Measurements from ENCODE around the gene TMEM120B.
A peak's percentile ranks its signal among the peaks of the same experiment; 100 is the strongest.
"Not testable (repeated sequence)": the region's sequence is repeated elsewhere in the genome, so short reads cannot be mapped to it uniquely, and the experiment has no call there.

Gene TMEM120B

GRCh38 chr12:121712461-121713256 lies at the start of gene TMEM120B:
TSS of gene TMEM120B (plus strand) at chr12:121712752. CDS start at chr12:121712896, 144 bp downstream.
- Histone ChIP-seq H3K4me3 (peak within 1 kb of the TSS; percentile 99), H4K20me1 (peaks cover 45% of the 10 kb centered on the region), H3K9me3 (no peaks in the 10 kb centered on the region), H3K9ac (peak within 1 kb of the TSS; percentile 84), H3K4me1 (peaks cover 40% of the 10 kb centered on the region), H3K36me3 (peaks cover 14% of the 10 kb centered on the region), H3K4me2 (peak within 1 kb of the TSS; percentile 100), H3K27ac (peak within 1 kb of the TSS; percentile 76), H3K27me3 (no peaks in the 10 kb centered on the region)
- TF ChIP-seq Cebpa-rat (IDR thresholded peaks at IDR 0.05): no peak

- Histone ChIP-seq H4K20me1 (no peaks in the 10 kb centered on the region), H3K36me3 (no peaks in the 10 kb centered on the region), H3K9me3 (no peaks in the 10 kb centered on the region), H3K4me2 (peak overlapping the region; percentile 98), H3K4me1 (peaks cover 88% of the 10 kb centered on the region), H3K9ac (0 out of 2 replicates have a peak overlapping the region, but pooled peaks have one; percentile 20), H3K4me3 (peak overlapping the region; percentile 76; the same call in 1 of the 2 replicates), H3K27me3 (no peaks in the 10 kb centered on the region), H3K27ac (peak overlapping the region; percentile 80)
- no peak for TF ChIP-seq Cebpa-rat (IDR thresholded peaks at IDR 0.05)
Measured at GRCh38 chr12:121663610-121663929, 49.0 kb upstream of the TMEM120B start.

- peak overlapping the region; percentile 98 for H3K4me2 ChIP-seq
- 0 out of 2 replicates have a peak overlapping the region, but pooled peaks have one; percentile 24 for H3K9ac ChIP-seq
- H3K4me1 ChIP-seq: peaks cover 61% of the 10 kb centered on the region
- H3K4me3 ChIP-seq, H3K27me3 ChIP-seq, H3K27ac ChIP-seq, H4K20me1 ChIP-seq, H3K36me3 ChIP-seq, H3K9me3 ChIP-seq: not testable (repeated sequence)
Measured at GRCh38 chr12:121666829-121667228, 45.7 kb upstream of the TMEM120B start.

GRCh38 chr12:121668750-121669520 lies 43.6 kb upstream of the TMEM120B start:
- Histone ChIP-seq H3K4me3 (no peak overlapping the region), H3K36me3 (0 out of 2 replicates have a peak, but pooled peaks cover 5% of the 10 kb centered on the region), H3K4me1 (peaks cover 57% of the 10 kb centered on the region), H3K27me3 (no peaks in the 10 kb centered on the region), H3K4me2 (0 out of 2 replicates have a peak overlapping the region, but pooled peaks have one; percentile 3), H4K20me1 (no peaks in the 10 kb centered on the region), H3K9me3 (no peaks in the 10 kb centered on the region), H3K27ac (0 out of 2 replicates have a peak overlapping the region, but pooled peaks have one; percentile 13), H3K9ac (0 out of 2 replicates have a peak overlapping the region, but pooled peaks have one; percentile 15)
- no peak for TF ChIP-seq Cebpa-rat (IDR thresholded peaks at IDR 0.05)

GRCh38 chr12:121669521-121669900 lies 43.0 kb upstream of the TMEM120B start, which contains the start of gene MORN3:
TSS of gene MORN3 (minus strand) at chr12:121669654. CDS start at chr12:121669483, 171 bp downstream.
- Histone ChIP-seq H3K27me3 (no peaks in the 10 kb centered on the region), H3K27ac (0 out of 2 replicates have a peak within 1 kb of the TSS, but pooled peaks have one; percentile 13), H3K36me3 (0 out of 2 replicates have a peak, but pooled peaks cover 5% of the 10 kb centered on the region), H3K4me3 (no peak within 1 kb of the TSS), H4K20me1 (no peaks in the 10 kb centered on the region), H3K4me1 (peaks cover 52% of the 10 kb centered on the region), H3K9me3 (no peaks in the 10 kb centered on the region), H3K9ac (0 out of 2 replicates have a peak within 1 kb of the TSS, but pooled peaks have one; percentile 15), H3K4me2 (0 out of 2 replicates have a peak within 1 kb of the TSS, but pooled peaks have one; percentile 3)
- no peak for TF ChIP-seq Cebpa-rat (IDR thresholded peaks at IDR 0.05)

- Histone ChIP-seq H3K4me3 (peak overlapping the region; percentile 72), H3K9ac (peak overlapping the region; percentile 56)
Measured at GRCh38 chr12:121673013-121673511, 39.5 kb upstream of the TMEM120B start.

GRCh38 chr12:121676190-121676589 lies 36.4 kb upstream of the TMEM120B start:
- TF ChIP-seq Cebpa-rat (IDR thresholded peaks at IDR 0.05): no peak
- no peak overlapping the region for H3K9ac ChIP-seq
- no peaks in the 10 kb centered on the region for H4K20me1 ChIP-seq
- H3K4me3 ChIP-seq: no peak overlapping the region
- peaks cover 29% of the 10 kb centered on the region for H3K4me1 ChIP-seq
- H3K27me3 ChIP-seq: no peaks in the 10 kb centered on the region
- H3K4me2 ChIP-seq: no peak overlapping the region
- no peaks in the 10 kb centered on the region for H3K36me3 ChIP-seq
- H3K27ac ChIP-seq: no peak overlapping the region
- no peaks in the 10 kb centered on the region for H3K9me3 ChIP-seq

More at GRCh38 chr12:121673013-121673511, 39.5 kb upstream of the TMEM120B start:
- Histone ChIP-seq H3K4me2 (peak overlapping the region; percentile 89), H4K20me1 (no peaks in the 10 kb centered on the region), H3K4me1 (peaks cover 26% of the 10 kb centered on the region), H3K27ac (peak overlapping the region; percentile 64), H3K9me3 (no peaks in the 10 kb centered on the region), H3K36me3 (0 out of 2 replicates have a peak, but pooled peaks cover 5% of the 10 kb centered on the region), H3K27me3 (no peaks in the 10 kb centered on the region)
- TF ChIP-seq Cebpa-rat (IDR thresholded peaks at IDR 0.05): no peak

- Histone ChIP-seq H4K20me1 (no peaks in the 10 kb centered on the region), H3K27ac (no peak overlapping the region), H3K27me3 (no peaks in the 10 kb centered on the region), H3K4me3 (no peak overlapping the region), H3K9me3 (no peaks in the 10 kb centered on the region), H3K4me1 (peaks cover 10% of the 10 kb centered on the region; the same call in 1 of the 2 replicates), H3K9ac (no peak overlapping the region), H3K4me2 (no peak overlapping the region), H3K36me3 (no peaks in the 10 kb centered on the region)
- TF ChIP-seq Cebpa-rat (IDR thresholded peaks at IDR 0.05): 0 out of 2 replicates have a peak, but pooled peaks have one; percentile 25
Measured at GRCh38 chr12:121678305-121678704, 34.2 kb upstream of the TMEM120B start.

GRCh38 chr12:121678716-121679300 lies 33.7 kb upstream of the TMEM120B start:
- Histone ChIP-seq H3K4me1 (0 out of 2 replicates have a peak, but pooled peaks cover 10% of the 10 kb centered on the region), H3K4me2 (no peak overlapping the region), H3K9ac (no peak overlapping the region), H4K20me1 (no peaks in the 10 kb centered on the region), H3K27ac (no peak overlapping the region), H3K9me3 (no peaks in the 10 kb centered on the region), H3K27me3 (no peaks in the 10 kb centered on the region), H3K36me3 (no peaks in the 10 kb centered on the region), H3K4me3 (no peak overlapping the region)
- no peak for TF ChIP-seq Cebpa-rat (IDR thresholded peaks at IDR 0.05)

- H3K9me3 ChIP-seq, H3K27me3 ChIP-seq, H3K36me3 ChIP-seq, H3K4me2 ChIP-seq, H3K4me3 ChIP-seq, H3K27ac ChIP-seq, H4K20me1 ChIP-seq, H3K9ac ChIP-seq: not testable (repeated sequence)
- peaks cover 13% of the 10 kb centered on the region for H3K4me1 ChIP-seq
Measured at GRCh38 chr12:121679661-121680197, 32.8 kb upstream of the TMEM120B start.

Data from BLaER1 (cell line).